ENCODE measurements around the gene TEAD4. TPM values are rescaled to one million over a fixed set of nuclear protein-coding genes. Genes with fewer than 3 reads are reported as not detected.

Gene TEAD4
- total RNA-seq, 2 donors from 2014 or later, result 35.7 to 82.5 TPM

DNA sequence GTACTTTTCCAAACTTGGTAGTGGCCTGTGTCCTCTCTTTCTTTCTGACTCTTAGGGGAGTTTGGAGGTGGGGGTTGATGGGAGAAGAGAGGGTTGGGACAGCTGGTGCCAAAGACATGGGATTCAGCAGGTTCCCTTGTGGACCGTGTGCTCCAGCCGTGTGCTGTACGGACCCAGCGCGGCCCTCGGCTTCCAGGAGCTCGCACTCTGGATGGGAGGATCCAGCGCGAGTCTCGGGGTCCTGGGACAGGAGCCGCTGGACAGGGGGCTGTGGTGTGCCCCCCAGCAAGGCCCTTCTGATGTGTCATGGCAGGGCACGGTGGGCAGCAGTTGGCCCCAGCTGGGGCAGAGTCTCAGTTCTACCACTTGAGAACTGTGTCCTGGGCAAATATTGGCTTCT lies 73.0 kb downstream of the TEAD4 start:
- Histone ChIP-seq H3K27me3 (ENCODE audit: control insufficient read depth, insufficient read depth, low read length, poor library complexity, severe bottlenecking) (no peaks in the 10 kb centered on the region), H3K27ac (ENCODE audit: low read depth, low read length) (no peak overlapping the region), H3K36me3 (ENCODE audit: control insufficient read depth, insufficient read depth, low read length) (peaks cover 19% of the 10 kb centered on the region), H3K9me3 (ENCODE audit: control insufficient read depth, low read length) (no peaks in the 10 kb centered on the region), H3K4me3 (ENCODE audit: low read length) (no peak overlapping the region), H3K4me1 (ENCODE audit: control insufficient read depth, insufficient read depth, low read length) (peaks cover 7% of the 10 kb centered on the region), H3K9ac (ENCODE audit: extremely low read depth, low read length, poor library complexity, severe bottlenecking) (no peak overlapping the region)
- Mint-ChIP-seq H3K9me3 (no peaks in the 10 kb centered on the region), H3K27me3 (ENCODE audit: insufficient read depth) (no peaks in the 10 kb centered on the region), H3K4me3 (no peak overlapping the region), H3K4me1 (peaks cover 22% of the 10 kb centered on the region), H3K36me3 (ENCODE audit: low read depth) (peaks cover 45% of the 10 kb centered on the region), H3K27ac (peak overlapping the region; percentile 69)
- TF ChIP-seq, protein P1, sequence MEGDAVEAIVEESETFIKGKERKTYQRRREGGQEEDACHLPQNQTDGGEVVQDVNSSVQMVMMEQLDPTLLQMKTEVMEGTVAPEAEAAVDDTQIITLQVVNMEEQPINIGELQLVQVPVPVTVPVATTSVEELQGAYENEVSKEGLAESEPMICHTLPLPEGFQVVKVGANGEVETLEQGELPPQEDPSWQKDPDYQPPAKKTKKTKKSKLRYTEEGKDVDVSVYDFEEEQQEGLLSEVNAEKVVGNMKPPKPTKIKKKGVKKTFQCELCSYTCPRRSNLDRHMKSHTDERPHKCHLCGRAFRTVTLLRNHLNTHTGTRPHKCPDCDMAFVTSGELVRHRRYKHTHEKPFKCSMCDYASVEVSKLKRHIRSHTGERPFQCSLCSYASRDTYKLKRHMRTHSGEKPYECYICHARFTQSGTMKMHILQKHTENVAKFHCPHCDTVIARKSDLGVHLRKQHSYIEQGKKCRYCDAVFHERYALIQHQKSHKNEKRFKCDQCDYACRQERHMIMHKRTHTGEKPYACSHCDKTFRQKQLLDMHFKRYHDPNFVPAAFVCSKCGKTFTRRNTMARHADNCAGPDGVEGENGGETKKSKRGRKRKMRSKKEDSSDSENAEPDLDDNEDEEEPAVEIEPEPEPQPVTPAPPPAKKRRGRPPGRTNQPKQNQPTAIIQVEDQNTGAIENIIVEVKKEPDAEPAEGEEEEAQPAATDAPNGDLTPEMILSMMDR (conservative IDR thresholded peaks at IDR 0.05), result no peak
- 80 to 91% methylated on average over 1 to 12 of the region's 12 CpGs for WGBS, 2 experiments (ENCODE audit: insufficient coverage in 1 of 2, insufficient read length in 1 of 2)
- DNase-seq, result no peak

- Mint-ChIP-seq H3K27ac (peak overlapping the region; percentile 69), H3K27me3 (ENCODE audit: insufficient read depth) (no peaks in the 10 kb centered on the region), H3K4me3 (no peak overlapping the region), H3K36me3 (ENCODE audit: low read depth) (peaks cover 39% of the 10 kb centered on the region), H3K4me1 (peaks cover 22% of the 10 kb centered on the region), H3K9me3 (no peaks in the 10 kb centered on the region)
- H3K4me1 ChIP-seq (ENCODE audit: control insufficient read depth, insufficient read depth, low read length), result peaks cover 7% of the 10 kb centered on the region
- TF ChIP-seq, protein P1 (conservative IDR thresholded peaks at IDR 0.05), result no peak
- no peaks in the 10 kb centered on the region for H3K27me3 ChIP-seq (ENCODE audit: control insufficient read depth, insufficient read depth, low read length, poor library complexity, severe bottlenecking)
- no peak overlapping the region for H3K4me3 ChIP-seq (ENCODE audit: low read length)
- H3K27ac ChIP-seq (ENCODE audit: low read depth, low read length), result peak overlapping the region; percentile 10
- DNase-seq, result peak; percentile 74
- no peaks in the 10 kb centered on the region for H3K9me3 ChIP-seq (ENCODE audit: control insufficient read depth, low read length)
- WGBS, 2 experiments (ENCODE audit: insufficient coverage in 1 of 2, insufficient read length in 1 of 2), result 82 to 89% methylated on average over 22 to 27 of the region's 27 CpGs
- H3K9ac ChIP-seq (ENCODE audit: extremely low read depth, low read length, poor library complexity, severe bottlenecking), result no peak overlapping the region
- peaks cover 21% of the 10 kb centered on the region for H3K36me3 ChIP-seq (ENCODE audit: control insufficient read depth, insufficient read depth, low read length)
These were observed 73.8 kb downstream of the TEAD4 start for GRCh38 chr12:3032770-3033538.

GRCh38 chr12:3033539-3033867 lies 74.3 kb downstream of the TEAD4 start:
- Mint-ChIP-seq H3K36me3 (ENCODE audit: low read depth) (peaks cover 39% of the 10 kb centered on the region), H3K27me3 (ENCODE audit: insufficient read depth) (no peaks in the 10 kb centered on the region)

More at GRCh38 chr12:3033539-3033867, 74.3 kb downstream of the TEAD4 start:
- Histone ChIP-seq H3K4me1 (ENCODE audit: control insufficient read depth, insufficient read depth, low read length) (peaks cover 7% of the 10 kb centered on the region), H3K4me3 (ENCODE audit: low read length) (no peak overlapping the region), H3K36me3 (ENCODE audit: control insufficient read depth, insufficient read depth, low read length) (peaks cover 21% of the 10 kb centered on the region), H3K27me3 (ENCODE audit: control insufficient read depth, insufficient read depth, low read length, poor library complexity, severe bottlenecking) (no peaks in the 10 kb centered on the region), H3K27ac (ENCODE audit: low read depth, low read length) (peak overlapping the region; percentile 10), H3K9me3 (ENCODE audit: control insufficient read depth, low read length) (no peaks in the 10 kb centered on the region), H3K9ac (ENCODE audit: extremely low read depth, low read length, poor library complexity, severe bottlenecking) (no peak overlapping the region)
- 93 to 100% methylated on average over 6 to 8 of the region's 8 CpGs for WGBS, 2 experiments (ENCODE audit: insufficient coverage in 1 of 2, insufficient read length in 1 of 2)
- no peak for DNase-seq
- H3K4me3 Mint-ChIP-seq, result no peak overlapping the region
- H3K9me3 Mint-ChIP-seq, result no peaks in the 10 kb centered on the region
- H3K27ac Mint-ChIP-seq, result peak overlapping the region; percentile 71
- TF ChIP-seq, protein P1 (conservative IDR thresholded peaks at IDR 0.05), result no peak
- peaks cover 22% of the 10 kb centered on the region for H3K4me1 Mint-ChIP-seq
